ENCODE data around the gene LMAN2. TPM values are rescaled to one million over a fixed set of nuclear protein-coding genes. Genes with fewer than 3 reads are reported as not detected.

The LMAN2 gene
- total and polyA plus RNA-seq, 2 experiments from 2014 or later, result 153 to 227 TPM

GRCh38 chr5:177314376-177315342 is 36.8 kb downstream of the LMAN2 start:
- Histone ChIP-seq H3K9me2 (ENCODE audit: insufficient read depth) (no peaks in the 10 kb centered on the region), H3K4me1 (ENCODE audit: insufficient read depth) (peaks cover 12% of the 10 kb centered on the region), H3F3A (replicated peaks; ENCODE audit: low read depth) (peaks cover 13% of the 10 kb centered on the region), H3K4me3 (no peak overlapping the region), H3K79me2 (replicated peaks; ENCODE audit: insufficient read depth) (no peaks in the 10 kb centered on the region), H3K36me3 (ENCODE audit: insufficient read depth) (no peaks in the 10 kb centered on the region), H2AFZ (no peak overlapping the region), H3K27me3 (ENCODE audit: insufficient read depth) (no peaks in the 10 kb centered on the region), H3K4me2 (no peak overlapping the region), H4K20me1 (replicated peaks; ENCODE audit: insufficient read depth) (peaks cover 11% of the 10 kb centered on the region; the same call in 1 of the 2 replicates), H3K27ac (ENCODE audit: low read depth) (no peak overlapping the region)
- H3K27me3 Mint-ChIP-seq (ENCODE audit: insufficient read depth, low read depth, poor library complexity), result peaks cover 25% of the 10 kb centered on the region
- H3K36me3 Mint-ChIP-seq (ENCODE audit: low read depth), result no peaks in the 10 kb centered on the region; the same call in 2 of the 3 replicates
- TF ChIP-seq ZNF462 (CRISPR knock-in tag; IDR thresholded peaks at IDR 0.05) (no peak), EZH2phosphoT487 (IDR thresholded peaks at IDR 0.05; ENCODE audit: unreplicated experiment) (no peak), ZNF331 (CRISPR knock-in tag; IDR thresholded peaks at IDR 0.05; ENCODE audit: low read depth) (no peak), ETS1 (IDR thresholded peaks at IDR 0.05) (no peak), CTCF (conservative IDR thresholded peaks at IDR 0.05; ENCODE audit: low read depth in 2 of 2) (no peak), POLR2AphosphoS5 (IDR thresholded peaks at IDR 0.05; ENCODE audit: low read depth) (no peak), STAT1 (IDR thresholded peaks at IDR 0.05; ENCODE audit: unreplicated experiment) (no peak), REST (IDR thresholded peaks at IDR 0.05; ENCODE audit: unreplicated experiment) (no peak), JUNB (IDR thresholded peaks at IDR 0.05; ENCODE audit: unreplicated experiment) (no peak), NANOG (IDR thresholded peaks at IDR 0.05; ENCODE audit: borderline replicate concordance) (no peak), EZH2 (IDR thresholded peaks at IDR 0.05; ENCODE audit: low read depth, unreplicated experiment) (no peak), ZNF114 (CRISPR knock-in tag; IDR thresholded peaks at IDR 0.05) (no peak), CREB1 (CRISPR knock-in tag; IDR thresholded peaks at IDR 0.05; ENCODE audit: low read depth) (no peak)
- H3K27ac Mint-ChIP-seq, result no peak overlapping the region
- H3K4me1 Mint-ChIP-seq, result peaks cover 17% of the 10 kb centered on the region
- ATAC-seq (no peak), DNase-seq (ENCODE audit: low spot score) (no peak)
- H3K4me3 Mint-ChIP-seq, result no peak overlapping the region
- H3K9me3 Mint-ChIP-seq, result no peaks in the 10 kb centered on the region; the same call in 2 of the 3 replicates

All from GM23338 (cell line).